EH (cell line): ENCODE measurements around the gene FOXO6.

Experiments
- DNase-seq: peaks from one replicate; pipeline ENCODE4 v3.0.0-alpha.2; 2015; ENCODE audit warnings: low read depth

The FOXO6 gene

DNA sequence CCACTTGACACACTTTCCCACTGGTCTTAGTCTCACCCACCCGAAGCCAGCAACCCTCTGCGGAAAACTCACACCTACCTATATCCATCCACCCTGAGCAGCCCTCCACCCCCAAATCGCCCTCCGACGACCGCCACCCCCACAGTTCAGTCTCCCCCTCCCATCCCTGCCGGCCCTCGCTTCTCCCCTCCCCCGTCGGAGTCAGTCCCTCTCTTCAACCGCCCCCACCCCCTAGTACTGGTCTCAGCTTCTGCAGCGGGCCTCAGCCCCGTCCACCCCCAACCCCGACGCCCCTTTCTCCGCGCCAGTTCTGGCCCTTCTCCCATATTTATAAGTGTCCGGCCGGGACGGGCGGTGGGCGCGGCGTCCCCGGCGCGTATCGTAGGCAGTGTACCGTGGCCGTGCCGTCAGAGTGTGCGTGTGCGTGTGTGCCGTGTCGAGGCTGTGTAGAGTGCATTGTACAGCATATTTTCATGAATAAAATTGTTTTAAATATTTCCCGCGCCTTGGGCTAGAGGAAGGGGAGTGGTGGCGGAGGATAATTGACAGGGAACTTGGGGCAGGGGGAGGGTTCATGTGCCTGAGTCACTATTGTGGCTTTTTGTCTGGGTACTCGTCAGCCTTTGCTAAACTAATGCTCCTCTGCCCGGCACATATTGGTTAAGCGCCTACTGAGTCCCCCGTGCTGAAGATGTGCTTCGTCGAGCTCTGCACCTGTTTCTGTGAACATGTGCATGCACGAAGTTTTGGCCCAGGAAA is 22.0 kb downstream of the FOXO6 start:
- DNase-seq, result peak; percentile 77

- DNase-seq, result no peak
Observed at GRCh38 chr1:41384579-41384978, 23.3 kb downstream of the FOXO6 start.

GRCh38 chr1:41385398-41386195 is 24.4 kb downstream of the FOXO6 start:
- DNase-seq, result no peak

- DNase-seq, result no peak
Observed at GRCh38 chr1:41386196-41386663, 25.0 kb downstream of the FOXO6 start.

- DNase-seq, result peak; percentile 70
Observed at GRCh38 chr1:41387667-41388091, 26.4 kb downstream of the FOXO6 start.

DNA sequence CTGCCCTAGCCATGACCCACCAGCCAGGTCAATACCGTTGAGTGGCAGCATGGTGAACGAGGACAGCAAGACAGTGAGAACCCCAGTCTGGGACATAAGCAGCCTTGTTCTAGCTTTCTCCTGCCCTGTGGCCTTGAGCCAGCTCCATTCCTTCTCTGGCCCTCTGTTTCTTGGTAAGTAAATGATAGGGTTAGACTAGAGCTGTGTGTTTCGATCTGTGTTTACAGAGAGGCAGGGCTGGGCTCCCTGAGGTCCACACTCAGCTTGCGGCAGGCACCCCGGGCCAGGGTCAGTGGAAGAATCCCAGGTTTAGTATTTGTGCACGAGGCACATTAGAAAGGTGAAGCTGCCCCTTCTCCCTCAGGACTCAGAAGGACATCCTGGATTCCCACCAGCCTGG is 27.3 kb downstream of the FOXO6 start:
- no peak for DNase-seq

- DNase-seq, result no peak
Observed at GRCh38 chr1:41389009-41389408, 27.8 kb downstream of the FOXO6 start.

GRCh38 chr1:41390166-41390565 is 28.9 kb downstream of the FOXO6 start:
- DNase-seq, result no peak

DNA sequence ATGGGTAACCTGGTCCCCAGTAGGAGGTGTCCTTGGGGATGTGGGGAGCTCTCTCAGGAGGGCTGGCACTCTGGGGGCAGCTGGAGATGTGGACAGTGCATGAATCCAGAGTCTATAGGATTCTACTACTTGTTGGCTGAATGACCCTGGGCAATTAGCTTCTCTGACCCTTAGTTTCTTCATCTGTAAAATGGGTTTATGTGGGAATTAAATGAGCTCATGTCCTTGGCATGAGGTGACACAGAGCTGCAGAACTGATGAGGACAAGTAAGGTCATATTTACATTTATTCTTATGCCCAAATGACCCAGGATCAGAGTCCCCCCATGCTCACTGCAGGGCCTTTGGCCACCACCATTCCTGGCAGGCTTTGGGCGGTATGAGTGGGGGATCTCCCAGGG is 29.3 kb downstream of the FOXO6 start:
- no peak for DNase-seq

GRCh38 chr1:41391834-41392527 is 30.7 kb downstream of the FOXO6 start:
- DNase-seq, result no peak

- no peak for DNase-seq
Observed at GRCh38 chr1:41392528-41392924, 31.3 kb downstream of the FOXO6 start.

GRCh38 chr1:41393716-41394368 is 32.6 kb downstream of the FOXO6 start:
- no peak for DNase-seq

- DNase-seq, result no peak
Observed at GRCh38 chr1:41394369-41394744, 33.1 kb downstream of the FOXO6 start.

GRCh38 chr1:41394959-41395956 is 34.0 kb downstream of the FOXO6 start:
- no peak for DNase-seq

DNA sequence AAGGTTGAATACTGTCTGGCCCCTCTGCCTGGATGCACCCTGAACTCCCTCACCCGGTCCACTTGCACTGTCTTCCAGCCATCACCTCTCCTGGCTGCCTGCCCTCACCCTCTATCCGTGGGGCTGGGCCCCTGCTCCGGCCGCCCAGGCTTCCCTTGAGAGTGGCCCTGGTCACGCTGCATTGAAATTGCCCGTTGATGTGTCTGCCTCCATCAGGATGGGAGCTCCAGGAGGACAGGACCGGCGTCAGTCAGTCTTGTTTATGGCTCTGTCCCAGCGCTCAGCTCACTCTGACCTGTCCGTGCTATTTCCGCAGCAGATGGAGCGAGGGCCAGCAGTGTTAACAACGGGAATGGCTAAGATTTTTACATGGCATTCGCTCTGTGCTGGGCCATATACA is 34.9 kb downstream of the FOXO6 start:
- no peak for DNase-seq

DNA sequence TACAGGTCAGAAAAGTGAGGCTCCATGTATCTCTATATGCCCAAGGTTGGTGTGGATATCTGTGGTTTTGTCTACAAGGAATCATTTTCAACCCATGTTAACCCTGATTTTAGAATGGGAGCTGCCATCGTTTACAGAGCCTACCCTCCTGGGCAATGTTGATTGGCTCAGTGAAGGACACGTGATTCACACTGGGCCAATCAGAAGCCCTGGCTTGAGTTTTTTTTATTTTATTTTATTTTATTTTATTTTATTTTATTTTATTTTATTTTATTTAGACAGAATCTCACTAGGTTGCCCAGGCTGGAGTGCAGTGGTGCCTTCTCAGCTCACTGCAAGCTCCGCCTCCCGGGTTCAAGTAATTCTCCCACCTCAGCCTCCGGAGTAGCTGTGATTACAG is 35.8 kb downstream of the FOXO6 start:
- no peak for DNase-seq

DNA sequence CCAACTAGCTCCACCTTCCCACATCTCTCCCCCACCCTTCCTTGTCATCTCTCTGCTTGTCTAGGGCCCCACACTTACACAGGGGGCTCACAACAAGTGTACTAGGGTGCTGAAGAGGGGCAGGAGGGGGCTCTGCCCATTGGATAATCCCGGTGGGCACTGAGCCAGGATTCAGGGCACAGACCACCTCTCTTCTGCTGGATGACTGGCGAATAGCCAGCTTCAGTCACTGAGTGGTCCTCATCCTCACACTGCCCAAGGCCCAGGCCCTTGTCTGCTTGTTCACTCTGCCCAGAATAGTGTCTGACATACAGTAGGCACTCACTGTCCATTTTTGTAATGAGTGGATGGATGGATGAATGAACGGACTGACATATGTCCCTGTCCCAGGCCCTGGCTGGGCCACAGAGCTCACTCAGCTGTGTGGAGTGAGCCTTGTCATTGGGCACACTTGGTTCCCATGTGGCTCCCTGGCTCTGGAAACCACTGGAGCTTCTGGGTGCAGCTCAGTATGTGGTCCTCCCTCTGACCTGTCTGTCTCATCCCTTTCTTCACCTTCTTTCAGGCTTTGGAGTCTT is 36.6 kb downstream of the FOXO6 start:
- no peak for DNase-seq

- no peak for DNase-seq
Observed at GRCh38 chr1:41399145-41399795, 38.0 kb downstream of the FOXO6 start.

DNA sequence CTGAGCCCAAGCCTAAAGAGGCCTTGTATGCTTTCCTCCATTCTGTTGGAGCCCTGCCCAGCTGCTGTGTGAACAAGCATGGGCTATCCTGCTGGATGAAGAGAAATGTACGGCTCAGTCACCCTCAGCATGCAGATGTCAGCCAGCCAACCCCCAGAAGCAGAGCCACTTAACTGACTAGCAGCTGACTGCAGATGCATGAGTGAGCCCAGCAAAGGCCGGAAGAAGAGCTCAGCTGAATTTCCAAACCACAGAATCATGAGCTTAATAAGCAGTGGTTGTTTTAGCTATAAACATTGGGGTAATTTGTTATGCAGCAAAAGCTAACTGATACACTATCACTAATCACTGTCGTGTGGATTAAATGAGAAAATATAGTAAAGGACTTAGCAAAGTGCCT is 39.0 kb downstream of the FOXO6 start:
- DNase-seq, result peak; percentile 7

DNA sequence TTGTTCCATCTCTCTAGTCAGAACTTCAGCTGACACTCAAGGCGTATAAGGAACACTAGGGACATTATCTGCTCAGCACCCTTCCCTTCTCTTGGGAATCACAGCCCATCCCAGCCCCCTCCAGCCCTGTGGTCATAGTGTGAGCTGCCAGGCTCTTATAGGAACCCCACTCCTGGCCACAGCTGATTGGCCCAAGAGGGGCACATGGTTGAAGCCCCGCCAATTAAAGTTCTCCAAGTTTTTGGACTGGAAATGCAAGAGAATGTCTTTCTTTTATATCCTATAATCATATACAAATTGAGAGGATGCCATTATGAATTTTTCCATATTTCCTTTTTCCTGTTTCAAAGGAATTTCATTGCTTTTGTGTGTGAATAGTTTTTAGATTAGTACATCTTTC is 40.7 kb downstream of the FOXO6 start:
- no peak for DNase-seq
